DND-41 (cell line): ENCODE results near the gene SP5.

ENCODE experiments used
- EZH2 ChIP-seq: IDR thresholded peaks from 3 replicates; pipeline ENCODE4 v1.6.1; 2012; ENCODE audit warnings: borderline replicate concordance, low read depth, mild to moderate bottlenecking, moderate library complexity, low read length, inconsistent platforms; ENCODE audit not compliant: severe bottlenecking
- TF ChIP-seq, protein P1 (sequence below): IDR thresholded peaks from 2 replicates; pipeline ENCODE4 v1.5.1; 2012; ENCODE audit warnings: borderline replicate concordance, low read length, moderate library complexity, mild to moderate bottlenecking; ENCODE audit not compliant: poor library complexity, severe bottlenecking; ENCODE audit errors: extremely low read depth

DNA sequence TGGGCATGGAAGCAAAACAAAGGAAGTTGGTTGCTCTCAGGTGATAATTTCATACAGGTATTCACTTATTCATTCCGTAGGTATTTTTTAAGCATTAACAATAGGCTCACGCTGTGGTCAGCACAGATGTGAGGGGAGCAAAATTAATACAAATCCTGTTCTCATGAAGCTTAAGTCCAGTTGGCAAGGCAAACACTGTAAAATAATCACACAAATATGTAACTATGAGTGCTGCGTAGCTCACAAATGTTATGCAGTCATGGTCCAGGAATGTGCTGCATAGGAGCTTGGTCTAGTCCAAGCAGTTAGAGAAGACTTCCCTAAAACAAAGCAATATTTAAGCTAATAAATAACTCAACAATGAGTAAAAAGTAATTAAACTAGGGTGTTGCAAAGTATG, 23.9 kb downstream of the SP5 start:
- TF ChIP-seq, protein P1, sequence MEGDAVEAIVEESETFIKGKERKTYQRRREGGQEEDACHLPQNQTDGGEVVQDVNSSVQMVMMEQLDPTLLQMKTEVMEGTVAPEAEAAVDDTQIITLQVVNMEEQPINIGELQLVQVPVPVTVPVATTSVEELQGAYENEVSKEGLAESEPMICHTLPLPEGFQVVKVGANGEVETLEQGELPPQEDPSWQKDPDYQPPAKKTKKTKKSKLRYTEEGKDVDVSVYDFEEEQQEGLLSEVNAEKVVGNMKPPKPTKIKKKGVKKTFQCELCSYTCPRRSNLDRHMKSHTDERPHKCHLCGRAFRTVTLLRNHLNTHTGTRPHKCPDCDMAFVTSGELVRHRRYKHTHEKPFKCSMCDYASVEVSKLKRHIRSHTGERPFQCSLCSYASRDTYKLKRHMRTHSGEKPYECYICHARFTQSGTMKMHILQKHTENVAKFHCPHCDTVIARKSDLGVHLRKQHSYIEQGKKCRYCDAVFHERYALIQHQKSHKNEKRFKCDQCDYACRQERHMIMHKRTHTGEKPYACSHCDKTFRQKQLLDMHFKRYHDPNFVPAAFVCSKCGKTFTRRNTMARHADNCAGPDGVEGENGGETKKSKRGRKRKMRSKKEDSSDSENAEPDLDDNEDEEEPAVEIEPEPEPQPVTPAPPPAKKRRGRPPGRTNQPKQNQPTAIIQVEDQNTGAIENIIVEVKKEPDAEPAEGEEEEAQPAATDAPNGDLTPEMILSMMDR, result no peak
- no peak for TF ChIP-seq EZH2
